ENCODE measurements around the gene SCAMP3.

DNA sequence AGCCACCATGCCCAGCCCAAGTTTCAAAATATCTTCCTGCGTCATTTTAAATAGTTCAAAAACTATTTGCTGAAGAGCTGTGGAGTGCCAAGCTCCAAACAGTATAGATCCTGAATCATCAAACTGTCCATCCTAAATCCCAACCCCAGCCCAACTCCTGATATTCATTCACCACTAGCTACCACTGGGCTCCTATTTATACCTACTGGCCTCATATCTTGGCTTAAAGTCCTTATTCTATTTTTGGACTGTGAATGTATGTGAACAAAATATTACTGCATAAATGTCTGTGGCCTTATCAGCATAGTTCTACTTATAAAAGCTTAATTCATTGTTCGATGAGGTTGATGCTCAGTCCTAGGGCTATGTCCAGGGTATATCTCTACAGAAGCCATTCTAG is 5.2 kb upstream of the SCAMP3 start:
- TF ChIP-seq, protein P1, sequence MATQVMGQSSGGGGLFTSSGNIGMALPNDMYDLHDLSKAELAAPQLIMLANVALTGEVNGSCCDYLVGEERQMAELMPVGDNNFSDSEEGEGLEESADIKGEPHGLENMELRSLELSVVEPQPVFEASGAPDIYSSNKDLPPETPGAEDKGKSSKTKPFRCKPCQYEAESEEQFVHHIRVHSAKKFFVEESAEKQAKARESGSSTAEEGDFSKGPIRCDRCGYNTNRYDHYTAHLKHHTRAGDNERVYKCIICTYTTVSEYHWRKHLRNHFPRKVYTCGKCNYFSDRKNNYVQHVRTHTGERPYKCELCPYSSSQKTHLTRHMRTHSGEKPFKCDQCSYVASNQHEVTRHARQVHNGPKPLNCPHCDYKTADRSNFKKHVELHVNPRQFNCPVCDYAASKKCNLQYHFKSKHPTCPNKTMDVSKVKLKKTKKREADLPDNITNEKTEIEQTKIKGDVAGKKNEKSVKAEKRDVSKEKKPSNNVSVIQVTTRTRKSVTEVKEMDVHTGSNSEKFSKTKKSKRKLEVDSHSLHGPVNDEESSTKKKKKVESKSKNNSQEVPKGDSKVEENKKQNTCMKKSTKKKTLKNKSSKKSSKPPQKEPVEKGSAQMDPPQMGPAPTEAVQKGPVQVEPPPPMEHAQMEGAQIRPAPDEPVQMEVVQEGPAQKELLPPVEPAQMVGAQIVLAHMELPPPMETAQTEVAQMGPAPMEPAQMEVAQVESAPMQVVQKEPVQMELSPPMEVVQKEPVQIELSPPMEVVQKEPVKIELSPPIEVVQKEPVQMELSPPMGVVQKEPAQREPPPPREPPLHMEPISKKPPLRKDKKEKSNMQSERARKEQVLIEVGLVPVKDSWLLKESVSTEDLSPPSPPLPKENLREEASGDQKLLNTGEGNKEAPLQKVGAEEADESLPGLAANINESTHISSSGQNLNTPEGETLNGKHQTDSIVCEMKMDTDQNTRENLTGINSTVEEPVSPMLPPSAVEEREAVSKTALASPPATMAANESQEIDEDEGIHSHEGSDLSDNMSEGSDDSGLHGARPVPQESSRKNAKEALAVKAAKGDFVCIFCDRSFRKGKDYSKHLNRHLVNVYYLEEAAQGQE (IDR thresholded peaks at IDR 0.05; ENCODE audit: borderline replicate concordance), result no peak
- TF ChIP-seq EP300 (conservative IDR thresholded peaks at IDR 0.05; ENCODE audit: poor library complexity, severe bottlenecking), result no peak
- no peak for TF ChIP-seq SMC3 (conservative IDR thresholded peaks at IDR 0.05; ENCODE audit: poor library complexity)
- no peak for TF ChIP-seq RAD21 (conservative IDR thresholded peaks at IDR 0.05)
- TF ChIP-seq, protein P2, sequence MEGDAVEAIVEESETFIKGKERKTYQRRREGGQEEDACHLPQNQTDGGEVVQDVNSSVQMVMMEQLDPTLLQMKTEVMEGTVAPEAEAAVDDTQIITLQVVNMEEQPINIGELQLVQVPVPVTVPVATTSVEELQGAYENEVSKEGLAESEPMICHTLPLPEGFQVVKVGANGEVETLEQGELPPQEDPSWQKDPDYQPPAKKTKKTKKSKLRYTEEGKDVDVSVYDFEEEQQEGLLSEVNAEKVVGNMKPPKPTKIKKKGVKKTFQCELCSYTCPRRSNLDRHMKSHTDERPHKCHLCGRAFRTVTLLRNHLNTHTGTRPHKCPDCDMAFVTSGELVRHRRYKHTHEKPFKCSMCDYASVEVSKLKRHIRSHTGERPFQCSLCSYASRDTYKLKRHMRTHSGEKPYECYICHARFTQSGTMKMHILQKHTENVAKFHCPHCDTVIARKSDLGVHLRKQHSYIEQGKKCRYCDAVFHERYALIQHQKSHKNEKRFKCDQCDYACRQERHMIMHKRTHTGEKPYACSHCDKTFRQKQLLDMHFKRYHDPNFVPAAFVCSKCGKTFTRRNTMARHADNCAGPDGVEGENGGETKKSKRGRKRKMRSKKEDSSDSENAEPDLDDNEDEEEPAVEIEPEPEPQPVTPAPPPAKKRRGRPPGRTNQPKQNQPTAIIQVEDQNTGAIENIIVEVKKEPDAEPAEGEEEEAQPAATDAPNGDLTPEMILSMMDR (IDR thresholded peaks at IDR 0.05; ENCODE audit: poor library complexity, severe bottlenecking), result no peak
- TF ChIP-seq POLR2AphosphoS5 (IDR thresholded peaks at IDR 0.05), result no peak
